HG03135 (cell line): ENCODE data around the gene KIF5B.
A peak's percentile ranks its signal among the peaks of the same experiment; 100 is the strongest.
"Not testable (repeated sequence)": the region's sequence is repeated elsewhere in the genome, so short reads cannot be mapped to it uniquely, and the experiment has no call there.

Experiments
- ATAC-seq: cut with Tn5 transposase; IDR thresholded peaks from one replicate; pipeline ENCODE4 v1.9.1; 2021; ENCODE audit warnings: mild to moderate bottlenecking, moderate library complexity; ENCODE audit not compliant: unreplicated experiment

The KIF5B gene

DNA sequence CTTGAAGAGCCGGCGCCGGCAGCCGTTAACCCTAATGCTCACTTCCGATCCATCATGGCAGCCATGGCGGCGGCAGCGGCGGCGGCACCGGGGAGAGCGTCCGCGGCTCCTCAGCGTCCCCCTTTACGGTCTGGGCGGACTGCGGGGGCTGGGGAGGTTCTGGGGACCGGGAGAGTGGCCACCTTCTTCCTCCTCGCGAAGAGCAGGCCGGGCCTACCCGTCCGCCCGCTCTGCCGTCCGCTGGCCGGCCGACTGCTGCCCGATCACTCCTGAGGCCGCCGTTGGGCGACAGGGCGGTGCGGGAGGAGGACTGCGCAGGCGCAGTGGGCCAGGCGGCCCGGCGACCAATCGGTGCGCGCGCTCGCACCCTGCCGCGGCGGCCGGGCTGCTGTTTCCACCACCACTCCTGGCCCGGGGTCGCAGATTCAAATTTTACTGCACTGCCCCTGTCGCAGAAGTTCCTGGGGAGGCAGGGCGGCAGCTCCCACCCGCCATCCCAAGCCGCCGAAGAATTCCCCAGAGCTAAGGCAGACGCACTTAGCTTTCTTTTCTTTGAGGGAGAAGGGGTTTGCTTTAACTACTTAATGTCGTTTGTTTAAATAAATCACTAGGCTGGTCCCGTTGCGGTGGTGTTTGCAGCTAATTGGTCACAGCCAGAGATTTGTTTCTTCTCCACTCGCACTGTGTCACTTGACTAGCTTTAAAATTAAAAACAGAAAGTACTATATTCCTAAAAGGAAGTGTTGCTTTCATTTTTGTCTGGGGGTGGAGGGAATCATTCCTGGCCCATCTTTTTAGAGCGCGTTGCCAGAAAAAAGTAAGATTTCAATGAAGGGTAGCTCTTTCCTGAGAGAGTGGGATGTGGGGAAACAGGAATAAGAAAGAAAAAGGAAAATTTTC lies at the start of gene KIF5B:
TSS of gene KIF5B (minus strand) at position 290 of the 900 bp plus-strand sequence. CDS start 452 bp downstream, outside the sequence.
- ATAC-seq, result peak; percentile 89

DNA sequence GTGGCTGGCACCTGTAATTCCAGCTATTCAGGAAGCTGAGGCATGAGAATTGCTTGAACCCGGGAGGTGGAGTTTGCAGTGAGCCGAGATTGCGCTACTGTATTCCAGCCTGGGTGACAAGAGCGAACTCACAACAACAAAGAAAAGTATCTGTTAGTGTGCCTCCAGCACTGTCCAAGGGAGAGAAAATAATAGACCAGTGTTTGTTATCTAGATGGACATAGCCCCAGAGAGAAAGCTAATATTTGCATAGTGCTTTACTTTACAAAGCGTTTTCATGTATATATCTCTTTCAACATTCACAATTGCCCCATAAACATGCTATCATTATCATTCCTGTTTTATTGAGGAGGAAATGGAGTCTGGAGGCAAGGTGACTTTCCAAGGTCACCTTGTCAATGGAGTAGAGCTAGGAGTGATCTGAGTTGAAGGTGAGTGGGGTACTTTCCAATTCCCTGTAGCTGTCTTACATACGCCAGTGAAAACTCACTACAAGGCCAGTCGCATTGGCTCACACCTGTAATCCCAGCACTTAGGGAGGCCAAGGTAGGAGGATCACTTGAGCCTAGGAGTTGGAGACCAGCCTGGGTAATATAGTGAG lies 49.7 kb upstream of the KIF5B start:
- ATAC-seq, result no peak

DNA sequence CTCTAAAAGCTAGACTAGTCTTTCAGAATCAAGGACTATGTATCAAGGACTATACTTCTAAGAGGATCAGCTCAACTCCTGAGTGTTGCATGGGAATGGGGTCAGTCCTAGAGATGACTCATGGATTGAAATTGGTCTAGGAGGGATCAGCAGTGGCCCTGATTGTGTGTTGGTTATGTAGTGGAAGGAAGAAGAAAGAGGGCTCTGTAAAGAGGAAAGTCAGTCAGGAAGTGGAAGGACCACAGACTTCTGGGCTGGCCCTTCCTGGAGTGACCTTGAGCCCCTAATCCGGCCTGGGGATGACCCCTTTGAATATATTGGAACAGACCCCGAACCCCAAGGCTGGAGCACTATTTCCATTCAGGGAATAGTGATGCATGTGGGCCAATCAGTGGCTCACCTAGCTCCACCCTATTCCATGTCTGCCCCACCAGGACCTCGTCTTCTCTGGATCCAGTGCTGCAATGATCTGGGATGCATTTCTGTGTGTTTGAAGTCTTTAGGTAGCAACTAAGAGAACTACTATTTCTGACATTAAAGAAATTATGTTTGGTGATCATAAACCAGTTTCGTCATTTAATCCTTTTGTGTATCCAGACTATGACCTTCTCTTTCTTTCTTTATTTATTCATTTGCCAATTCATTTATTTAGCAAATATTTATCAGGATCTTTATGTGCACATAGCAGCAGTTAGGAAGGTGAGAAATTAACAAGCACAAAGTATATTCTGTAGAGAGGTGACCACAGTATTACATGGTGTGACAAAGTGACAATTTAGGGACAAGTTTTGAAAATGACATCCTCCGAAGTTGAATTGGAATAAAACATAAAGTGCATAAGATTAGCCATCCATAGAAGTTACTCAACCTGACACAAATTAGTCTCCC lies 48.6 kb upstream of the KIF5B start:
- no peak for ATAC-seq

DNA sequence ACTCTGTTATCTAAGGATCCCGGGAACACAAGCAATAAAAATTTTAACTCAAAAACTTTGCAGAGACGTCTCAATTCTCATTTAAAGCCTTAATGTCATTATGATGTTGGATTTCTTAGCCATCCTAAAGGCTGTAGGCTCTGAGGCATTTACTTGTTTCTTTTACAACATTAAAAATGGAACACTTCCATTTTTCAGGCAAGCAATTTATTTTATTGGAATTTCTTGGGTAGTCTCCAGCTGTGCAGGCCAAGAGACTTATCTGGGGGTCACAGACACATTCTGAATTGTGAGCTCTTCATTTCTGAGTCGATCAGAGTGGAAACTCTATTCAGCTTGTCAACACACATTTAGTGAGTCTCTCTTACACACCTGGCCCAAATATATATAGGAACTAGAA lies 48.0 kb upstream of the KIF5B start:
- no peak for ATAC-seq

DNA sequence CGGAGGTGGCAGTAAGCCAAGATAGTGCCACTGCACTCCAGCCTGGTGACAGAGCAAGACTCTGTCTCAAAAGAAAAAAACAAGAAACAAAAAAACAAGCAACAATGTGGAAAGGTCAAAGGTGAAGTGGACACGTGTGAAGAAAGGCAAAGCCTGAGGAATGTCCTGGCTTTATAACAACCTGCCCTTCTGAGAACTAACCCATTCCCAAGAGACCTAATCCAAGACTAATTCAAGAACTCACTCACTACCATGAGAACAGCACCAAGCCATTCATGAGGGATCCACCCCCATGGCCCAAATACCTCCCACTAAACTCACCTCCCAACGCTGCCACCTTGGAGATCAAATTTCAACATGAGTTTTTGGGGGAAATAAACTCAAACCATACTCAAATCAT lies 47.5 kb upstream of the KIF5B start:
- ATAC-seq, result no peak

DNA sequence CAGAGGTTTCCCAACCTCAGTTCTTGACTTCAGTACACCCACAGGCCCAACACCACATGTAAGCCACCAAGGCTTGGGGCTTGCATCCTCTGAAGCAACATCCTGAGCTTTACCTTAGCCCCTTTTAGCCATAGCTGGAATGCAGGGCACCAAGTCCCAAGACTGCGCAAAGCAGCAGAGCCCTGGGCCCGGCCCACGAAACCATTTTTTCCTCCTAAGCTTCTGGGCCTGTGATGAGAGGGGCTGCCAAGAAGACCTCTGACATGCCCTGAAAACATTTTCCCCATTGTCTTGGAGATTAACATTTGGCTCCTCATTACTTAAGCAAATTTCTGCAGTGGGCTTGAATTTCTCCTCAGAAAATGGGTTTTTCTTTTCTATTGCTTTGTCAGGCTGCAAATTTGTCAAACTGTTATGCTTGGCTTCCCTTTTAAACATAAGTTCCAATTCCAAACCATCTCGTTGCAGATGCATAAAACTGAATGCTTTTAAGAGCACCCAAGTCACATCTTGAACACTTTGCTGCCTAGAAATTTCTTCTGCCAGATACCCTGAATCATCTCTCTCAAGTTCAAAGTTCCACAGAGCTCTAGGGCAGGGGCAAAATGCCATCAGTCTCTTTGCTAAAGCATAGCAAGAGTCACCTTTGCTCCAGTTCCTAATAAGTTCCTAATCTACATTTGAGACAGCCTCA lies 42.5 kb upstream of the KIF5B start:
- not testable (repeated sequence) for ATAC-seq

DNA sequence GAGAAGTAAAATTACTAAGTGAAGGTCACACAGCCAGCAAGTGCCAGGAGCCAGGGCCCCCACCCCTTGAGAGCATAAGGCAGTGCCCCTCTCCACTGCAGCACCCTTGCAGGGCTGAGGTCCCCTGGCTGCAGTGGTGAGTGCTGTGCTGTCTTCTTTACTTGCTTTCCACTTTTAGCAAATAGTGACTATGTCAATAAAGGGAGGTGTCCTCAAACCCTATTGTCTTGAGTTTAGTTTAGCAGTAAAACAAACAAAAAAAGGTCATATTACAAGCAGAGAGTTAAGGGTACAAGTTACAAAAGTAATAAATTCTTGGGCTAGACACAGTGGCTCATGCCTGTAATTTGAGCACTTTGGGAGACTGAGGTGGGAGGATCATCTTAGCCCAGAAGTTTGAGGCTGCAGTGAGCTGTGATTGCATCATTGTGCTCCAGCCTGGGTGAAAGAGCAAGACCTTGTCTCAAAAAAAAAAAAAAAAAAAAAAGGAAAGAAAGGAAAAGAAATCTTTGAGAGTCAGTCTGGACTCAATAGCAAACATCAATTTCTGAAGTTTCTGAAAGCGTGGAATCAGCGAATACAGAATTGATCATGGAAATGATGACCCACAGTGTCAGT lies 39.0 kb upstream of the KIF5B start:
- ATAC-seq, result no peak

DNA sequence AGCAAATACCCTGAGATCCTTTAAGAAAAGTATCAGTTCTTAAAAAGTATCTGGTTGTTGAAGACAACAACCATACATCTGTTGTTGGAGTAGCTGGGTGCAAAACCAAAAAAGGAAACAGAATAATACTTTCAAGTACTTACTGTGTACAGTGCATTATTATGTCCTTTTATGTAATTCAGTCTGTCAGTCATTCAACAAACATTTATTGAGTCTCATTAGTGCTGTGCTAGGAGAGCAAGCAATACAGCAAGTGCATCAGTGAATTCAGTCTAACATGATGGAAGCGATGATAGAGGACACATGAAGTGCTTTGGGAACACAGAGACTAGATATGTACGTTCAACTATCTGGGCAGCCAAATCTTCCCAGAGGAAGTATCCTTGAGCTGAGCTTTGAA lies 37.4 kb upstream of the KIF5B start:
- ATAC-seq, result no peak

DNA sequence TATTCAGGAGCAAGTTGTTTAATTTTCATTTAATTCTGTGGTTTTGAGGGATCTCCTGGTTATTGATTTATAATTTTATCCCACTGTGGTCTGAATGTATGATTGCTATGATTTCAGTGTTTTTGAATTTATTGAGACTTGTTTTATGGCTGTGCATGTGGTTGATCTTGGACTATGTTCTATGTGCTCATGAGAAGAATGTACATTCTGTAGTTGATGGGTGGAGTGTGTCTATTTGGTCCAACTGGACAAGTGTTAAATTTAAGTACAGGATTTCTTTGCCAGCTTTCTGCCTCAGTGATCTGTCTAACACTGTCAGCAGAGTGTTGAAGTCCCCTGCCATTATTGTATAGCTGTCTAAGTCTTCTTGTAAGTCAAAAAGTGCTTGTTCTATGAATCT lies 34.8 kb upstream of the KIF5B start:
- ATAC-seq, result no peak

DNA sequence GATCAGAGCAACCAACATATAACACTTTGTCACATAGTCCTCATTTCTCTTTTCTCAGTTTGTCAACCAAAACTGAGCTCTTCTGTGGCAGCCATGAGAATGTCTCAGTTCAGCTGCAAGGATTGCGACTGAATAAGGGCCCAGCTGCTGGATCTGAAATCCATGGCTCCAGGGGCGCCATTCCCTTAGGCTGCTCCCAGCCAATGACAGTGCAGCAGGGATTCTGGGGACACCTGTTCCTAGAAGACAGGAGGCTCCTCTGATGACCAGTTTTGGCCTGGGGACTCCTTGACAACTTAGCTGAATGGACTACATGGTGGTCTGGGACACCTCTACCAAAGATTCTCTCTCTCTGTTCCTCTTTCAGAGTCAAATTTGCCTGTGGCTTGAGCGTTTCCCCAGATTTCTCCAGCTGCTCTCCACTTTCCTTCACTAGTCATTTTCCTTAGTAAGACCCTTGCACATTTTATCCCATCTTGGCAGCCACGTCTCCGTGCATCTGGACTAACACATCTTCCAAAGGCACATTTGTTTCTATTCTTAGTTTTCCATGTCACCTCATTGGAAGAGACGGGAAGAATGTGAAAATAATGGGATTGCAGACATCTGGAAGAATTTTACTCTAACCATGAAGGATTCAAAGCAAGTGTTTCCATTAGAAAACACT lies 28.1 kb upstream of the KIF5B start:
- ATAC-seq, result no peak

DNA sequence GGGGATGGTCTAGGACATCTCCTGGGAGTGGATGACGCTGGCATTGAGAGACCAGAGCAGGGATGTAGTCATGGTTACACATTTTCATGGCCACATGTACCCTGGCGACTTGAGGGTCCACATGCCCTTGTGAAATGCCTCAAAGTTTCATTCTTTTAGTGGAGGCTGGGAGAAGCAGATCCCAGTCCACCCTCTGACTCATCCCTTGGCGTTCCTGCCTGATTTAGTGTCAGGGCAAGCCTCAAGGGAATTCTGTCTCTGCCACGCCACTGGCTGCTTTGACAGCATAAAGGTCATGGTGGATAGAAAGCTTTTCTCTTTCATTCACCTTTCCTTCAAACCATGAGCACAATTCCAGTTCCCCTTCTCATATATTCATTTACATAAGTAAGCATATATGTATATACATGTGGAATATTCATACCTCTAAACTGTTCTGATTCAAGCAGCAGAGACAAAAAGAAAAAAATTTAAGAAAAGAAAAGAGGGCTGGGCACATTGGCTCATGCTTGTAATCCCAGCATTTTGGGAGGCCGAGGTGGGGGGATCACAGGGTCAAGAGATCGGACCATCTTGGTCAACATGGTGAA lies 21.8 kb upstream of the KIF5B start:
- ATAC-seq, result no peak

DNA sequence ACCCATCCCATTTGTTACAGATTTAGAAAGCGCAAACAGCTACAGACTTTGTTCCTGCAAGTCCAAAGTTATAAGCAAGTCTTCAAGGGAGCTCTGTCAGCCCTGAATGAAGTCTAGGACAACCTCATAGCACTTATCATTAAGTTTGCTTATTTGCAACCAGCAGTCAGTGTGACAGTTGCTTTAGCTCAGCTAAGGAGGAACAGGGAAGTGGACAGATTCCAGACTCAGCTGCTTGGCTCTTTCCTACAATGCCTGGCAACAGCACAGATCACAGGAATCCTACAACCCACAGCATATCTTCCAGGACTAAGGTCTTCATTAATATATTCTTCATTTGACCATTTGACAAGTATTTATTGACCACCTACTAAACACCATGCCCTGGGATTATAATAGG lies 17.4 kb upstream of the KIF5B start:
- no peak for ATAC-seq

DNA sequence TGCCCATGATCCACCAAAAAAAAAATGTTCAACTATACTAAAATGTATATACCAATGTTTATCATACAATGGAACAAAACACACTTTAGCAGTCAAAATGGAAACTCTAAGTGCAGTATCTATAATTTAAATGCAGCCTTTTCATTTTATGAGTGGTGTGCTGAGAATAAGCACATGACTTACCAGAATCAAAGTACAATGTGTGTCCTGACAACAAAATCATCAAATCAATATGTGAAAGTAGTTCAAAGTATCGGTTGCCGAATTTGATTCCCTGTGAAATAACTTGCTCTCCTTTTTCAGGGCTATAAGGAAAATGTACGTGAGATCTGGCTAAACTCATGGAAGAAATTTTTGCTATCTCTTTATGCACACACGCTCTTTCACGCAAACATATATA lies 16.9 kb upstream of the KIF5B start:
- no peak for ATAC-seq

DNA sequence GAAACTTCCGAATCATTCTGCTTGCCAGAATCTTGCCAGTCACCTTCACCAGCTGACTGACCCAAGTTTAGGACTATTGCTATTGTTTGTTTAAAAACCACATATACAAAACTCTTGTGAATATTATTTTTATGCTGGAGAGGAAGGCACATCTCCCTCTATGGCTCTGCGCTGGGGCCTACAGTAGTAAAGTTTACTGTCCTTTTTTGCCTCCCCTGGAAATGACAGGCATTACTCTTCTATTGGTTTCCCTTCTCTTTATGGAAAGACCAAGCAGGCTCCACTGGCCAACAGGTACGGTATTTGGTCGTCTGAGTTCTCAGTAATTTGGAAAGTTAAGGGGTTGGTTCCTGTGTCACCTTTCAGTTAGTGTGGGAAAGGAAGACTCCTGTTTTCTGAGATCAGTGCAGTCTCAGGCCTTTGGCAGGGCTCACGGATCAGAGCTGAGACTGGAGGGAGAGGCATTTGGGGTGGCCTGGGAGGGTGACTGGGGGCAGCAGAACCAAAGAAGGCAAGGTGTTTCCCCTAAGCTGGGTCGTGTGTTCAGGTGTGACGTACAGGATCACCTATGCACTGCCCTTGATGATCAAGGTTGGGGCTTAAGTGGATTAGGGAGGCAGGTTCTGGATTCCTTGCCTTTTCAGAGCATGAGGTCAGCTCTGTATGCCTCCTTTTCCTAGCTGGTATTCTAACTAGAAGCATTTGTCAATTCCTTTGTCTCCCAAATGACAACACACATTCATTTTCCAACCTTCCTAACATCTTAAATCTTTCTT lies 16.0 kb upstream of the KIF5B start:
- ATAC-seq, result no peak

DNA sequence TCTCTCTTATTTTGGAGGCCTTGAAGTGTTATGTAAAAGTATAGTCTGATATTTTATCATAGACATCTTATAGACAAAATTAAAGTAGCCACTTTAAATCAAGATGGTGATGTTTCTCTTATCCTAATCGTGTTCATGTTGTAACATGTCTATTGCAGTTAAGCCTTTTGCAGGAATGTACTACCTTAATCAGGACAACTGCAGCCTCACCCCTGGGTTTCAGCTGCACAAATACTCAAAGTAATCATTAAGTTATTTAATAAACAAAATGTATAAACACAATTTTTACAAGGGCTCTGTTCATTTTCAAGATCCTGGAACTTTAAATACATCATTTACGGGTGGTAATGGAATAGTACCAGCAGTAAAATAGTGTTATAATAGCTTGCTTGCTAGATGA lies 14.4 kb upstream of the KIF5B start:
- ATAC-seq, result no peak

DNA sequence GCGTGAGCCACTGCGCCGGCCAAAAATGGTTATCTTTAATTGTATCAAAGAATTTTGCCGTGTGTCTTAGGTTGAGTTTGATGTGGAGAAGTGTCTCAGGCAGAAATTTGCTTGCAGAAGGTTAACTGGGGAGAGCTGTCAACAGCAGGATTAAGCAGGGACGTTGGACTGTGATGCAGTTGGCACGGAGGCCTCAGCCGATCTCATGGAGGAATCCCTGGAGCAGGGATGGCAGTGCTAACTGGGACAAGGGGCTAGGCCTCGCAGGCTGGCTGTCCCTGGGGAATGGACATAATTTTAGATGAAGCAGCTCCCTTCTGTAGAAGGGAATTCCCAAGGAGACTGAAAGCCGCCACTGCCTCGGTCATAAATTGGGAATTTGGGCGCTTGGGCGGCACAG lies 12.3 kb upstream of the KIF5B start:
- ATAC-seq, result no peak

DNA sequence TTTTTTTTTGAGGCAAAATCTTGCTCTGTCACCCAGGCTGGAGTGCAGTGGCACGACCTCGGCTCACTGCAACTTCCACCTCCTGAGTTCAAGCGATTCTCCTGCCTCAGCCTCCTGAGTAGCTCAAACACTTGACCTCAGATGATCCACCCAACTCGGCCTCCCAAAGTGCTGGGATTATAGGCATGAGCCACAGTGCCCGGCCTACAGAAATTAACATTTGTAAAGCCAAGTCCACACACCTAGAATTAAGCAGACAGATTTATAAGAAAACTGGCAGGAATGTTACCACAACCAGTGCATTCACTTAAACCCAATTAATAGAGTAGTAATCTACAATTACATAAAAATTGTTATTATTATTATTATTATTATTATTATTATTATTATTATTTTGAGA lies 11.7 kb upstream of the KIF5B start:
- ATAC-seq, result not testable (repeated sequence)

DNA sequence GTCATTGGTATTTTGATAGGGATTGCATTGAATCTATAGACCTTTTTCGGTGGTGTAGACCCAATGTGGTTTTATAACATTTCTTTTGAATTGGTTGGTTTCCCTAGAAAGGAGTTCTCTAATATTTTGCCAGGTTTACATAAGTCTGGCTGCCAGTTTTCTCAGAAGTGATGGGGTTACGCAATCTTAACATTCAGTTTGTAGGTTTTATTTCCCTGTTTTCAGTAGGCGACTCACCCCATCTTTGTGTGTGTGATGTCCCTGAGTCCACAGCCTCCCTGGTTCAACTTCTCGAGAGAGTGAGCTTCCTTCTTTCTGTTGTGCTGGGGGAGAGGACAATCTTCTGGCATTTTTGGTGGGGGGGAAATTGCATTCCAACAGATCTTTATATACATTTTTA lies 9.6 kb upstream of the KIF5B start:
- no peak for ATAC-seq

DNA sequence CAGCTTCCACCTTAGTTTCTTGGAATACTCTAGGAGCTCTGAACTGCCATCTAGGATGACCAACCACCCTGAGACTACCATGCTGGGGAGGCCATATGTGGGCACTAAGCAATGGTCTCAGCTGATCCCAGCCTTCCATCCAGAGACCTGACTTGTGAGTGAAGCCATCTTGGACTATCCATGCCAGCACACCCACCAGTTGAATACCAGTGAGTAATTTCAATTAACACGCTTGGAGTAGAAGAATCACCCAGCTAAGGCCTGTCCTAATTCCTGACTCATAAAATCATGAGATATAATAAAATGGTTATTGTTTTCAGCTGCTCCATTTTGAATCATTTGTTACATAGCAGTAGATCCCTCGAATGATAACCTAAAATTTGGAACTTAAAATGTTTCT lies 5.2 kb upstream of the KIF5B start:
- ATAC-seq, result no peak
